DMS153 treated with DMSO at 0.1 percent for 48 hours (cell line): ENCODE measurements around the gene RHOT2.

Source experiments
- DNase-seq: peaks from one replicate; lab custom pipeline; 2025; ENCODE audit not compliant: unreplicated experiment; lab: John Stamatoyannopoulos, UW

The RHOT2 gene

DNA sequence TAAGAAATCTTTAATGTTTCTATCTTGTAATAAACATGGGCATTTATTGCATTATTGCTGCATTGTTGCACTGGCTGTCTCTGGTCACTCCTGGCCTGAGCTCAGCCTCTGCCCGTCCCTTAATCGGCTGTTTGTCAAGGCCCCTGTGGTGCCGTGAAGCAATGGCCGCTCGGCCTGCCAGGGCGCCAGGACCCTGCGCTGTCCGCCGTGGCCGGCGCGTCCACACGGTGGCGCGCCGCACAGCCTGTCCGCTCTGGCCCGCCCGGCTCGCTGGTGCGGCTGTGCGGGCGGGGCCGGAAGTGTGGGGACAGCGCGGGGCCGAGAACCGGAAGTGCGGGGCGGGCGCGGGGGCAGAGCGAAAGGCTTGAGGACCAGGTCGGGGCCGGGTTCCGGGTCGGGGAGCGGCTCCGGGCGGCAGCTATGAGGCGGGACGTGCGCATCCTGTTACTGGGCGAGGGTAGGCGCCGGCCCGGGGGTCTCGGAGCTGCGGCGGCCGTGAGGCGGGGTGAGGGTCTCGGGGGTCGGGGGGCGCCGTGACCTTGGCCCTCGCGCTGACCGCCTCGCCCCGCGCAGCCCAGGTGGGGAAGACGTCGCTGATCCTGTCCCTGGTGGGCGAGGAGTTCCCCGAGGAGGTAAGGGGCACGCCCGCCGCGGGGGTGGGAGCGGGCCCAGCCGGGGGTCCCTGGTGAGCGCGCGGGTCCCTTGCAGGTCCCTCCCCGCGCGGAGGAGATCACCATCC lies at the start of gene RHOT2:
RHOT2 (plus strand) TSS at position 353 of the 739 bp plus-strand sequence; CDS start at position 421, 68 bp downstream.
- peak; percentile 71 for DNase-seq

DNA sequence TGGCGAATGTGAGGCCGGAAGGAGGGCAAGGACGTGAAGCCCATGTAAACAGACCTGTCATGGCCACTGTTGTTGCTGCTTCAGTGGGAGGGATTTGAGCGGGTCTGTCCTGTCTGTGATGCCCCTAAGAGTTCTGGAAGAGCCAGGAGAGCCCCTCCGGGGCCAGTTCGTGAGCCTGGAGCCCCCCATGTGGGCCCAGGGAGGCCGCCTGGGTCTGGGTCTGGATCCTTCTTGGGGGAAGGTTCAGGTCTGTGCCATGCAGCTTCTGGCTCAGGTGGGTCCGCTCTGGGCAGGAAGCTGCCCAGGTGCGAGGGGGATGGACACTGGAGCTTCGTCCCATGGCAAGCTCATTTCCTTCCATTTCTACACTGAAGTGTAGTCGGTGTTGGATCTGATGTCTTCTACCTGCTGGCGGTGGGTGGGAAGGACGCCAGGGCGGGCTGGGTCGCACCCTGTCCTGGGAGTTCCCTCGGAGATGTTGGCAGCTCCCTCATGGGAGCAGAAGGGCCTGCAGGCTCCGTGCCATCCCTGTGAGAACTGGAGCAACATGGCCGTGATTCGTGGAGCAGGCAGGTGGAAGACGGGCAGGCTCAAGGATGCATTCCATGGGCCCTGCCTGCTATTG lies 48.3 kb upstream of the RHOT2 start:
- no peak for DNase-seq

DNA sequence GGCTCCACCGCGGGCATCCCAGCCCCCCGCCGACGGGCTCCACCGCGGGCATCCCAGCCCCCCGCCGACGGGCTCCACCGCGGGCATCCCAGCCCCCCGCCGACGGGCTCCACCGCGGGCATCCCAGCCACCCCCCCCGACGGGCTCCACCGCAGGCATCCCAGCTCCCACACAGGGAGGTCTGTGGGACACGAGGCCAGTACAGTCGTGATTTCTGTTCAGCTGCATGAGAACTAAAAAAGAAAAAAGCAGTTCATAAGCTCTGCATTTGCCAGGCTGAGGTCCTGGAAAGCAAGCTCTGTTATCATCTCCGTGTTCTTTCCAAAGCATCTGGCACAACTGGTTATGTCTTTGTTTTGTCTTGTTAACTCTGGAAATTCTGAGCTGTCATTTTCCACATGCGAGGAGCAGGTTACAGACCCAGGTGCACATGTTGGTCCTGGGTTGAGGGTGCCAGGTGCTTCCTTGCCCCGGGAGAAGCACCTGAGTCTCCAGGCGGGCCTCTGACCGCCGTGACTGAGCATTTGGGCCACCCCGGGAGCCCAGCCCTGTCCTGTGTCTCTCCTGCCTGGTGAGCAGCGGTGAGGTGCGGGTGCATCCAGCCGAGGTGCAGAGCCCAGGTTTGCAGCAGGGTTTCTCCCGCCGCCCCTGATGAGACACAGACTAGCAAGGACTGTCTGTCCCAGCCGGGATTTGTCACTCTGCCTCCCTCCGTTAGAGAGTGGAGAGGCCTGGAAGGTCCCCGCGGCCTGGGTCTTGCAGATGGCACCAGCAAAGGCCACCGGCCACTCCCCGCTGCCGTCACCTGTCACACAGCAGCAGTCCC lies 47.0 kb upstream of the RHOT2 start:
- DNase-seq, result no peak

- DNase-seq, result peak; percentile 34
Measured at GRCh38 chr16:621526-622105, 46.3 kb upstream of the RHOT2 start.

DNA sequence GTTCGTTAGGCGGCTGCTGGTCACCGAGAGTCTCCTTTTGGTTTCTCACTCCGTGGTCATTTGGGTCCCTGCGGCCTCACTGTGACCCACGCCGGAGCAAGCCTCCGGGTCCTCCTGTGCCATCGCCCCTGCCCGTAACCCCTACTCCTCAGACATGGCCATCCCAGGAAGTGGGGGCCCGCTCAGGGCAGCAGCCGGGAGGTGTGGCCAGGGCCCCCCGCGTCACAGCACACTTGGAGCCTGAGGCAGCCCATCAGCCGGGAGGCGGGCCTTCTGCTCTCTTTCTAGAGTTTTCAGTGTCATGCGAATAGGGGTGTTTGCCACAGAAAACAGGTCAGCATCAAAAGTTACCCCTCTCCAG lies 45.0 kb upstream of the RHOT2 start:
- DNase-seq, result no peak

GRCh38 chr16:624526-625070 lies 43.3 kb upstream of the RHOT2 start:
- DNase-seq, result no peak

DNA sequence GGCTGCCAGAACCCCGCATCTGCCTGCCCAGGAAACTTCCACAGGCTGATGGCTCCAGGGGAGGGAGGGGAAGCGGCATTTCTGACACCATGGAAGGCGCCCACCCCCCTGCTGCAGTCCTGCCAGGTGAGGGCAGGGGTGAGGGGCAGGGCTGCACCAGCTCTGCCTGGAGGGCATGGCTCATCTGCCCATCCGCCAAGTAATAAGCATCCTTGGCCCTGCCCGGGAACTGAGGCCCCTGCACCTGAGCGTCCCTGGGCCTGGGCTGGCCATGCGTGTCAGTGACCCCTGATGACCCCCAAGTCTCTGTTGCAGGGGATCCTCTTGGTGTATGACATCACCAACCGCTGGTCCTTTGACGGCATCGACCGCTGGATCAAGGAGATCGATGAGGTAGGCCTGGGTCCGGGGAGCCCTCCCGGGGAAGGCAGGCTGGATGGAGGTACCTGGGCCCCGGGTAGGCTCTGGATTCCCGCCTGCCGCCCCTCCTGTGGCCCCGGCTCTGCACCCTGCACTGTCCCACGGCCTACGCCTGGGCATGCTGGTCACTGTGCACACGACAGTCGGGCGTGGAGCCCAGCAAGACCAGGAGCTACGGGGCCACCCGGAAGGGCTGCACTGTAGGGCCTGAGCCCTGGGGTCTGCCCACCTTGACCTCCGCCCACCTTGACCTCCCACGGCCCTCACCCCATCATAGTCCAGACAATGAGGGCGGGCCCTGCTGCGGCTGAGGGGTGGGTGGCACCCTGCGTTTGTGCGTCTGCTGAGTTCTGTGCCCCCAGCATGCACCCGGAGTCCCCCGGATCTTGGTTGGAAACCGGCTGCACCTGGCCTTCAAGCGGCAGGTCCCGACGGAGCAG lies 42.6 kb upstream of the RHOT2 start:
- no peak for DNase-seq

DNA sequence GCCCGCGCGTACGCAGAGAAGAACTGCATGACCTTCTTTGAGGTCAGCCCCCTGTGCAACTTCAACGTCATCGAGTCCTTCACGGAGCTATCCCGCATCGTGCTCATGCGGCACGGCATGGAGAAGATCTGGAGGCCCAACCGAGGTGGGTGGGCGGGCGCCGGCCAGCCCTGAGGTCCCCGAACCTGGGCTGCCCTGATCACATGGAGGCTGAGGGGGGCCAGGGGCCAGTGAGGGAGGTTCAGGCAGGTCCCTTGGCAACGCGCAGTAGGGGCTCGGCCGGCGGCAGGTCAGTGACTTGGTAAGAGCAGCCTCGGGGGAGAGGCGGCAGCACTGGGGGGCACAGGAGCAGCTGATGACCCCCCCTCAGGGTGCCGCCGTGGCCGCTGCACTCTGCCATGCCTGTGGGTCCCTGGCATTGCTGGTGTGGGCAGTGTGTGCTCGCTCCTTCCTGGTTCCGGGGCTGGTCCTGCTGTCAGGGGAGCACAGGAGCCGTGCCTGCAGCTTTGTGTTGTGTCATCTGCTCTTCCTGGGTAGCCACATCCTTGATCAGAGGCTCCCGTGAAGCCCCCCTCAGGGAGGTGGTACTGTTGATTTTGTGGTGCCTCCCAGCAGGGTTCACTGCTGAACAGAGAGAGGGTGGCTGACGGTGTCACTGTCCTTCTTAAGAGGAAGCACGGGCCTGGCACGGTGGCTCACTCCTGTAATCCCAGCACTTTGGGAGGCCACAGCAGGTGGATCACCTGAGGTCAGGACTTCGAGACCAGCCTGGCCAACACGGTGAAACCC lies 41.8 kb upstream of the RHOT2 start:
- no peak for DNase-seq

DNA sequence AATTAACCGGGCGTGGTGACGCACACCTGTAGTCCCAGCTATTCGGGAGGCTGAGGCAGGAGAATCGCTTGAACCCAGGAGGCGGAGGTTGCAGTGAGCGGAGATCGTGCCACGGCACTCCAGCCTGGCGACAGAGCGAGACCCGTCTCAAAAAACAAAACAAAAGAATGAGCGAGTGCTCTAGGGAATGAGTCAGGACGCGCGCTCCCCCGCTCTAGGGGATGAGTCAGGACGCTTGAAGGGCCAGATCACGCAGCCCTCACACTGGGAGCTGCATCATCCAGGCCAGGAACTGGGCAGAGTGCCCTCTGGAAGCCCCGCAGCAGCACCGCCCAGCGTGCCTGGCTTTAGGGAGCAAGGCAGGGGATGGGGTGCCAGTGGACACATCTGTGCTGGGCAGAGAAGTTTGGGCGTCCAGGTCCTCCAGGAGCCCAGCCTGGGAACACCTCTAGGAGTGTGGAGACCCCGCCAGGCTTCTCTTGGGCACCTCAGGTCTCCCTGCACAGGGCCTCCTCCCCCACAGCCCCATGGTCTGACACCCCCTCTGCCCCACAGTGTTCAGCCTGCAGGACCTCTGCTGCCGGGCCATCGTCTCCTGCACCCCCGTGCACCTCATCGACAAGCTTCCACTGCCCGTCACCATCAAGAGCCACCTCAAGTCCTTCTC lies 41.0 kb upstream of the RHOT2 start:
- no peak for DNase-seq

DNA sequence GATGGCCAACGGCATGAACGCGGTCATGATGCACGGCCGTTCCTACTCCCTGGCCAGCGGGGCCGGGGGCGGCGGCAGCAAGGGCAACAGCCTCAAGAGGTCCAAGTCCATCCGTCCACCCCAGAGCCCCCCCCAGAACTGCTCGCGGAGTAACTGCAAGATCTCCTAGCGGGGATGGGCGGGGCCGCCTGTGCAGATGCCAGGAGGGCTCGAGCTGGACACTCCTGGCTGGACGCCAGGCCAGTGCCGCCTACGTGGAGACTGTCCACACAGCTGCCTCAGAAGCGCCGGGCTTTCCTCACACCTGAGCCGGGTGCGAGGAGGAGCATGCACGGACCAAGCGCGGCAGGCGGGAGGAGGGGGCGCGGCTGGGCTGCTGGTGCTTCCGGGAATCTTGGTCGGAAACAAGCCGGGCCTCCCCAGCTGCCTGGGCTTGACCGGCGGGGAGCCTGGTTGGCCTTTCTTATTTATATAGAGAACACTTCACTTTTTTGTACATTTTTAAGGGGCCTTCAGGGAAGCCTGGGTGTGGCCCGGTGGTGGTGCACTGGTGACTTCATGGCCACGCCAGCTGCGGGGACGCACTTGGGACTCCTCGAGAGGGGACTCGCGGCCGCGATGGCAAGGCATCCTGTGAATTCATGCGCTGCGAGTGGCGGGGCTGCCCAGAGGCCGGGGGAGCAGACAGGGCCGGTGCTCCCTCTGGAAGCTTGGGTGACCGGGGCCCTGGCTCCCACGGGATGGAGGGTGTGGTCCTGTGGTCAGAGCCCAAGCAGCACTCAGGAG lies 40.3 kb upstream of the RHOT2 start:
- peak; percentile 67 for DNase-seq

DNA sequence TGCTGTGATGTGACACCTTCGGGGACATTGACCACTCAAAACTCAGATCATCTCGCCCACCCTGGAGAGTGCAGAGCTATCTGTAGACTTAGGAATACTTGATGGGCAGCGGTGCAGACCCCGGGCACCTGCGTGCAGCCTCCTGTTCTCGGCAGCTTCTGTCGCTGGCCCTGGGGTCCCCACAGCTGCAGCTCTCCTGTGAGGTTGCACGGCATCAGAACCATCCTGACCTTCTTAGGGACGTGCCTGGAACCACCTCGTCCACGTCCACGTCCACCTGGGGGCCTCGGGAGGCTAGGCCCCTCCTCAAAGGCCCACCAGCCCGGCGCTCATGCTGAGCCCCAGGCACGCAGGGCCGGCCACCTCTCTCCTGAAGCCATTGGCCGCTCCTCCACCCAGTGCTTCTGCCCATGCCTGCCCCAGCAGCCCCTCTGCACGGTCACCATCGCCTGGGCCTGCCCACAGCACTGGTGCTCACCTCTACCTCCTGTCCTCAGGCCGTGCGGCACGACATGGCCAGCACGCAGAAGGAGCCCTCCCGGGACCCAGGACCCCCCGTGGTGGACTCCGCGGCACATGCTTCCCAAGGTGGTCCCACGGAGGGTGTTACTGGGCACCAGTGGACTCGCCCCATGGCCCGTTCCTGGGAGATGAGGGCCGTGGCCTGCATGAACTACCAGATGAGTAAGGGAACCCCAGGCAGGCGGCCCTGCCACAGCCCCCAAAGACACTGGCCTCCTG lies 39.4 kb upstream of the RHOT2 start:
- no peak for DNase-seq

DNA sequence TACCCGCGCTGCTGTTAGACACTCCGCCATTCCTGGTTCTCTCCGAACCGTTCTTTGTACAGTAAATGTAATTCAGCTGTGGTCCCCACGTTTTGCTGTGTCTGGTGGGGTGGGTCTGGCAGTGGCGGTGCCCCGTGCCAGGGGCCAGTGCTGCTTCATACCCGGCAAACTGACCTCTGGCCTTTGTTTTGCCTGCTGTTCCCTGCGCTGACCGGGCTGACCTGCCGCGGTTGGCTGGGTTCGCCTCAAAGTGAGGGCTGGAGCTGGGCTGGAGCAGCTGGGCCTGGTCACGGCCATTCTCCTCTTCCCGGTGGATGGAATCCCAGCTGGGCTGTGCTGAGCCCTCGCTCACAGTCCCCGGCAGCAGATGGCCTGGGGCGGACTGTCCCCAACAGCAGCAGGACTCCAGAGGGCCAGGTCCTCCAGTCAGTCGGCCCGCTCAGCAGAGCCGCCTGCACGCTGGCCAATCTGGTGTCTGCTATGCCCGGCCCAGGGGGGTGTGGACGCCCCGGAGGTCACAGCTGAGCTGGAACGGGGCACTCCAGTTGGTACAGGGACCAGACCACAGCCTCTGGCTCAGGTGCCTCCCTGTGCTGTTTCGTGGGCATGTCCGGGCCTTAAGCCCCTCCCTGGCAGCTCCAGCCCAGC lies 38.6 kb upstream of the RHOT2 start:
- DNase-seq, result no peak

DNA sequence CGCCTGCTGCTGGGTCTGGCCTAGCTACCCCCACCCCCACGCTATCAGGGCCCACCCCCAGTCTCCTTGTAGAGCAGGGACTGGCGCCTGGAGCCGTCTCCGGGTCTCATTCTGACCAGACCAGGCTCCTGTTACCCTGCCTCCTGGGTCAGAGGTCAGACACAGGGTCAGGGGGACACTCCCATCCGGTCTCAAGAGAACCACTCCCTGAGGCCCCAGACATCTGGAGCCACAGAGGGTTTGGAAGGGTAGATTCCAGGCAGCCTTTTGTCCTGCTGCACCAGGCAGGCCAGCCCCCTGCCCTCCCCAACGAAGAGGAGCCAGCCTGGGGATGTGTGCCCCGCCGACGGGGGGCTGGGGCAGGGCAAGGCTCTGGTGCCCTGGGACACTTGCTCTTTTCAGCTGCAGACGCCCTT lies 38.1 kb upstream of the RHOT2 start:
- DNase-seq, result no peak

DNA sequence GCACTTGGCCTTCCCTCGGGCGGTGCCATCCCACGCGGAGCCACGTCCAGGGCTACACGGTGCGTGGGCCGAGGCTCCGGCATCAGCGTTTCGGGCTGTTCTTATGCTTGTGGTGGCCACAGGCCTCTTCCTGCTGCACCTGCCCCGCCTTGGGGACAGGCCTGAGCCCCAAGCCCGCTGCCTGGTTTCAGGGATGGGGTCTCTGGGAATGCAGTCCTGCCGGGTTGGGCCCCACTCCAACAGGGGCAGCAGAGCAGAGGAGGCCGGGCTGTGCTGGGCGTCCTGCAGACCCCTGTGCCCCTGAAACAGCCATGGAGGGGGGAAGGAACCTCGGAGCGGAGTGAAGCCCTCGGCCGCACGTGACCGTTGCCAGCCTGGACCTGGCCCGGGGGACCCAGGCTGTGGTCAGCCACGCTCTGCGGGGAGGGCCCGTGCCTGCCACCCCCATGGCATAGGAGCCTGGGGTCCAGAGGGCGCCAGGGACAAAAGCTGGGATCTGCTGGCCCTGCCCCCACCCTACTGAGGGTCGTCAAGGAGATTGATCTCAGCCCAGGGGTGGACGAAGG lies 37.6 kb upstream of the RHOT2 start:
- DNase-seq, result no peak

- no peak for DNase-seq
Measured at GRCh38 chr16:630815-631405, 37.0 kb upstream of the RHOT2 start, which contains the start of gene WFIKKN1. TSS of gene WFIKKN1 (plus strand) at chr16:630985. CDS start at chr16:631254, 269 bp downstream.

- DNase-seq, result no peak
Measured at GRCh38 chr16:631808-632358, 36.0 kb upstream of the RHOT2 start.
